T-helper 1 cell treated with Interleukin-12 subunit alpha and Interleukin-12 subunit beta and Interleukin-4 antibody, amounts not matched to agents 30 μg/mL and 1 μg/mL, for 36 hours (primary cell): ENCODE measurements around the gene BMPER.

Source experiments
- H3K27ac Mint-ChIP-seq: one replicate; pipeline ENCODE4 v1.8.0; 2021; ENCODE audit warnings: mild to moderate bottlenecking, mixed read lengths
- H3K27me3 Mint-ChIP-seq: one replicate; pipeline ENCODE4 v1.8.0; 2021; ENCODE audit warnings: low read depth, mixed read lengths
- H3K36me3 Mint-ChIP-seq: one replicate; pipeline ENCODE4 v1.8.0; 2021; ENCODE audit warnings: low read depth, mixed read lengths
- H3K4me1 Mint-ChIP-seq: one replicate; pipeline ENCODE4 v1.8.0; 2021; ENCODE audit warnings: low read depth, mixed read lengths
- H3K4me3 Mint-ChIP-seq: one replicate; pipeline ENCODE4 v1.8.0; 2021; ENCODE audit warnings: mild to moderate bottlenecking, moderate library complexity, mixed read lengths
- H3K9me3 Mint-ChIP-seq: one replicate; pipeline ENCODE4 v1.8.0; 2021; ENCODE audit warnings: mixed read lengths

Gene BMPER

DNA sequence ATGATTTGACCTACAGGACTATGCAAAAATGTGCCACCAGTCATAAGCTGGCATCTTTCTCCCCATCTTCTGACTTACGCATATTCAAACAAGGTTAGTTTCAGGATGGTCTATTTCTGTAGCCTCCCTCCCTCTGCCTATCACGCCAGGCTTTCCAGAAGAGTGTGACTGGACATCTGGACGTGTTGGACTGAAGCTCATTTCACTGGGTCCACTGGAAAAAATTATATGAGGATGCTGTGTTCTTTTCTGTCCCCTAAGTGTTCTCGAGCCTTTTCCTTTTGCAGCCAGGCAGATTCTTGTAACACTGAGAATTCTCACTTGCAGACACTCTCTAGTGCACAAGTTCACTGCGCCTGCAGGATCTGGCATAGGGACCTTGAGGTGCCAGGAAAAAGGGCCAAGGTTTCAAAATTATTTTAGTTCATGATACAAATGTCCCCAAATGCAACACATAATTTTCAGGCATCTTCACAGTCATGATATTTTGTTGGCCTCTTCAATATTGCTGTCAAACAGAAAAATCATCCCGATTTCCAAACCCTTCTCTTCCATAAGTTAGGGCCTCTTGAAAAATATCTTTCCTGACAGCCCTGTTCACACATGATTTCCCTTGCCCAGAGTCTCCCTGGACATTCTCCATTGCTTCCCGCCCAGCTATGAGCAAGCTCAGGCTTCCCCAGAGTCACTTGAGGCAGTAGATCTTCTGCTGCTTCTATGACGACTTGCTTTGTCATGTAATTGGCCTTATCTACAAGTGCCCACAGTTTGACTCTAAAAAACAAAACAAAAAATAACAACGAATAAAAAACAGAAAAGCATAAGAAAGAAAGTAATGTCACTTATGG is 170.4 kb downstream of the BMPER start:
- Mint-ChIP-seq H3K27ac (no peak overlapping the region), H3K9me3 (no peaks in the 10 kb centered on the region), H3K4me1 (no peaks in the 10 kb centered on the region), H3K4me3 (no peak overlapping the region), H3K36me3 (no peaks in the 10 kb centered on the region), H3K27me3 (no peaks in the 10 kb centered on the region)

- Mint-ChIP-seq H3K36me3 (no peaks in the 10 kb centered on the region), H3K4me1 (no peaks in the 10 kb centered on the region), H3K4me3 (no peak overlapping the region), H3K27ac (no peak overlapping the region), H3K27me3 (no peaks in the 10 kb centered on the region), H3K9me3 (no peaks in the 10 kb centered on the region)
Observed at GRCh38 chr7:34077168-34077567, 171.8 kb downstream of the BMPER start.

DNA sequence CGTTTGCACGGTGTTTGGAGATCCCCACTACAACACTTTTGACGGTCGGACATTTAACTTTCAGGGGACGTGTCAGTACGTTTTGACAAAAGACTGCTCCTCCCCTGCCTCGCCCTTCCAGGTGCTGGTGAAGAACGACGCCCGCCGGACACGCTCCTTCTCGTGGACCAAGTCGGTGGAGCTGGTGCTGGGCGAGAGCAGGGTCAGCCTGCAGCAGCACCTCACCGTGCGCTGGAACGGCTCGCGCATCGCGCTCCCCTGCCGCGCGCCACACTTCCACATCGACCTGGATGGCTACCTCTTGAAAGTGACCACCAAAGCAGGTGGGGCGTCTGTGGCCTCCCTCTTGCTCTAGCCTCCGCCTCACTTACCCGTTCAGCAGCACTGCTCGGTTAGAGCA is 173.5 kb downstream of the BMPER start:
- H3K4me1 Mint-ChIP-seq = no peaks in the 10 kb centered on the region
- H3K36me3 Mint-ChIP-seq = no peaks in the 10 kb centered on the region
- H3K4me3 Mint-ChIP-seq = no peak overlapping the region
- H3K27me3 Mint-ChIP-seq = no peaks in the 10 kb centered on the region
- no peak overlapping the region for H3K27ac Mint-ChIP-seq
- no peaks in the 10 kb centered on the region for H3K9me3 Mint-ChIP-seq

DNA sequence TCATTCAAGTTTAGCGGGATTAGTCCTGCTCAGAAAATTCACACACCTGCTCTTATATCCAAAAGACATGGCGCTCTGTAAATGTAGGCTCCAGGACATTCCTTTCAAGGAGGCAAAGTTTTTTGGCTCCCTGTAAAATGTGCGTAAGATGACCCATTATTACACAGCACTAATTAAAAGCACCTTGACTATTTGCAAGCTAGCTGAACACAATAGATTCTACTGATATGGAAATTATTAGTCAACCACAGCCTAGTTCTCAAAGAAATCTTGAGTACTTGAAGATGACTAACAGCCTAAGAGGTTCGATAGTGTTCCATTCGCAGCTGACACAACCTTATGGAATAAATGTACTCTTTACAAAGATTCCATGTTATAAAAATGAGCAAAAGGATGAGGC is 175.2 kb downstream of the BMPER start:
- Mint-ChIP-seq H3K4me3 (no peak overlapping the region), H3K9me3 (peaks cover under 1% of the 10 kb centered on the region), H3K36me3 (no peaks in the 10 kb centered on the region), H3K27ac (no peak overlapping the region), H3K27me3 (no peaks in the 10 kb centered on the region), H3K4me1 (no peaks in the 10 kb centered on the region)

- H3K27me3 Mint-ChIP-seq = no peaks in the 10 kb centered on the region
- H3K36me3 Mint-ChIP-seq = no peaks in the 10 kb centered on the region
- no peaks in the 10 kb centered on the region for H3K4me1 Mint-ChIP-seq
- H3K4me3 Mint-ChIP-seq = no peak overlapping the region
- H3K9me3 Mint-ChIP-seq = peaks cover 4% of the 10 kb centered on the region
- no peak overlapping the region for H3K27ac Mint-ChIP-seq
Observed at GRCh38 chr7:34081935-34082334, 176.6 kb downstream of the BMPER start.

- Mint-ChIP-seq H3K27ac (no peak overlapping the region), H3K9me3 (peaks cover 4% of the 10 kb centered on the region), H3K27me3 (no peaks in the 10 kb centered on the region), H3K36me3 (no peaks in the 10 kb centered on the region), H3K4me3 (no peak overlapping the region), H3K4me1 (no peaks in the 10 kb centered on the region)
Observed at GRCh38 chr7:34083440-34083839, 178.1 kb downstream of the BMPER start.

DNA sequence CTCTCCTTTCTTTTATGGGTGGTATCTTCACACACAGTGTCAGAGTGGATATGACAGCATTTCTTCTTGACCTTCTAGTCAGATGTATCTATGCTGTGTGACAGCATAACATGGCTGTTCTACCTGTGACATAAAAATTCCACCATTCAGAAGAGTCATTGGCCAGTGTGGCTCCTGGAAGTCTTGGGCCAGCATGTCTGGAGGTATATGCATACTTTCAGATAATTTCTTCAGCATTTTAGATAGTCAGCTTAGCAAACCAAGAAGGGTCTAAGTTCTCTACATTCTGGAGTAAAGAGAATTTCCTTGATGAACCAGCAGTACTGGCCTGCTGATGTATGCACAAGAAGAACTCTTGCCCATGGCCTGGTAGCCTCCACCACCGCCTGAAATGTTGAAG is 179.3 kb downstream of the BMPER start:
- Mint-ChIP-seq H3K9me3 (peaks cover 4% of the 10 kb centered on the region), H3K4me3 (no peak overlapping the region), H3K27me3 (no peaks in the 10 kb centered on the region), H3K36me3 (no peaks in the 10 kb centered on the region), H3K4me1 (no peaks in the 10 kb centered on the region), H3K27ac (no peak overlapping the region)

DNA sequence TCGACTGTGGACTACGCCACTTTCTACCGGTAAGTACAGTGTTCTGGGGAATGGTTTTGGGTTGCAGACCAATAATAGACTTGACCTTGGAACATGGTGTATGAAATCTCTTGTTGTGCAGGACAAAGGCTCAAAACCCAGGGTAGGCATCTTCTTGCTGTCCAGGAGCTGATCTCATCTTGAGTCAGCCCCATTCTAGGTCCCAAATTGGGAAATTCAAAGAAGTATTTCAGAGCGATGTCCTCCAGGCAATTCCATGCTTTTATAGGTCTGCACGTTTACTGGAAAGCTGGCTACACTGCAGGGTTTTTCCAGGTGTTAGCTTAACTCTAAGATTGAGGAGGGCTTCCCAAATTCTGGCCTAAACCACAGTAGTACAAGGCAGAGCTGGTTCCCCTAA is 180.7 kb downstream of the BMPER start:
- H3K4me1 Mint-ChIP-seq = no peaks in the 10 kb centered on the region
- H3K9me3 Mint-ChIP-seq = peaks cover 4% of the 10 kb centered on the region
- H3K36me3 Mint-ChIP-seq = no peaks in the 10 kb centered on the region
- no peaks in the 10 kb centered on the region for H3K27me3 Mint-ChIP-seq
- no peak overlapping the region for H3K4me3 Mint-ChIP-seq
- H3K27ac Mint-ChIP-seq = no peak overlapping the region

DNA sequence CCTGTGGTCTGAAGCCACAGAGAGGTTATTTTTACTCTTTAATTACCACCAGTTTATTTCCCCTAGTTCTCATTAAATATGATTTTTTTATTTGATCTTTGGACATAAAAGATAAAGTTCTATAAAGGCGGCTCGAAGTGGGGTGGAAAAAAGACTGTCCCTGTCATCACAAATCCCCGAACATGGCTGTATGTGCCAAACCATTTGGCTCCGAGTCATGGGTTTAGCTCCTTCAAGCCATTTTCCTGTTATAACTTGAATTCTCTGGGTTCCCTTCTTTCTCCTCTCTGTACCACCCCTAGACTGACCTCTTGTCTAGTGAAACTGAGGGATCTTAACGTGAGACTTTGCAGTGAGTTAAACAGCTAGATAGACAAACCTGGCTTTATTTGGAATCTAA is 181.6 kb downstream of the BMPER start:
- H3K9me3 Mint-ChIP-seq = peaks cover 4% of the 10 kb centered on the region
- H3K4me1 Mint-ChIP-seq = no peaks in the 10 kb centered on the region
- no peaks in the 10 kb centered on the region for H3K36me3 Mint-ChIP-seq
- no peak overlapping the region for H3K4me3 Mint-ChIP-seq
- no peaks in the 10 kb centered on the region for H3K27me3 Mint-ChIP-seq
- H3K27ac Mint-ChIP-seq = no peak overlapping the region

- no peaks in the 10 kb centered on the region for H3K4me1 Mint-ChIP-seq
- no peaks in the 10 kb centered on the region for H3K27me3 Mint-ChIP-seq
- H3K4me3 Mint-ChIP-seq = no peak overlapping the region
- H3K27ac Mint-ChIP-seq = no peak overlapping the region
- H3K9me3 Mint-ChIP-seq = peaks cover 4% of the 10 kb centered on the region
- H3K36me3 Mint-ChIP-seq = no peaks in the 10 kb centered on the region
Observed at GRCh38 chr7:34087892-34088891, 182.9 kb downstream of the BMPER start.

- H3K36me3 Mint-ChIP-seq = no peaks in the 10 kb centered on the region
- no peak overlapping the region for H3K27ac Mint-ChIP-seq
- no peaks in the 10 kb centered on the region for H3K27me3 Mint-ChIP-seq
- no peak overlapping the region for H3K4me3 Mint-ChIP-seq
- no peaks in the 10 kb centered on the region for H3K4me1 Mint-ChIP-seq
- no peaks in the 10 kb centered on the region for H3K9me3 Mint-ChIP-seq
Observed at GRCh38 chr7:34090816-34091215, 185.5 kb downstream of the BMPER start.

GRCh38 chr7:34091321-34091917 is 186.1 kb downstream of the BMPER start:
- Mint-ChIP-seq H3K27ac (no peak overlapping the region), H3K9me3 (no peaks in the 10 kb centered on the region), H3K27me3 (no peaks in the 10 kb centered on the region), H3K4me1 (no peaks in the 10 kb centered on the region), H3K36me3 (no peaks in the 10 kb centered on the region), H3K4me3 (no peak overlapping the region)

DNA sequence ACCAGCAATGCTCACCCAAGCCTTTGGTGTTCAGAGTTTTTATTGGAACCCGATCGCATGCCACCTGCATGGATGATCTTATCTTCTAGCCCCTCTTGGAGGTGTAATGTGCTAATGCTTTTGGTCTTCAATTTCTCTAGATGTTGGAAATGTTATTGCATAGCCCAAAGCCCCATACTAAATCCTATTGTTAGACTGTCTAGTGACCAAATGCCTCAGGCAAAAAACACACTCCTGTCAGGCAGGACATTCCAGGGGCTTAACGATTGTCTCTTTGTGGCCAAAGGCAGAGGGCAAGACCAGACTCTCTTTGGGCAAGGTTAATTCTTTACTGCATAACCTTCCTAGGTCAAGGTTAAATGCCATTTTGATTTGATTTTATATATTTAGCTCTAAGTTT is 187.9 kb downstream of the BMPER start:
- Mint-ChIP-seq H3K36me3 (no peaks in the 10 kb centered on the region), H3K27ac (no peak overlapping the region), H3K27me3 (no peaks in the 10 kb centered on the region), H3K4me1 (no peaks in the 10 kb centered on the region), H3K4me3 (no peak overlapping the region), H3K9me3 (peaks cover 1% of the 10 kb centered on the region)

DNA sequence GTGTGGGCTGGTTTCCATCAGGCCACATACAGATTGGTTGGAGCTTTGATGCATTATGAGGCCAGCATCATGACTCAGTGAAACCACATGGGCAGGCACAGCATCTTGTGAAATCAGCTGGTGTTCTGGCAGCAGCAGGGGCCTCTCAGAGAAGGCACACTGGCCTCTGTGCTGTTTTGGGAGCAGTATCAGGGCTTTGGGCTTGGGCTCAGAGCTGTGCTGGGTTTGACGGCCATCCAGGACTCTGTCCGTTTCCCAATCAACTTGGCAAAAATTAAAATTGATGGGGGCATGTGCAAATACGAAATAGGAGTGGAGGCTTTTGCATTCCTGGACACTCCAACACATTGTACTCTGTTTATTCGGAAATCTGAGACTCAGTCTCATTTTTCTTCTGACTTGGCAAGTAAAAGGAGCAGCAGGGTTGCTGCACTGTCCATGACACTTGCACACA is 190.9 kb downstream of the BMPER start:
- H3K4me3 Mint-ChIP-seq = no peak overlapping the region
- H3K4me1 Mint-ChIP-seq = no peaks in the 10 kb centered on the region
- no peaks in the 10 kb centered on the region for H3K27me3 Mint-ChIP-seq
- no peak overlapping the region for H3K27ac Mint-ChIP-seq
- peaks cover 4% of the 10 kb centered on the region for H3K9me3 Mint-ChIP-seq
- no peaks in the 10 kb centered on the region for H3K36me3 Mint-ChIP-seq
